ENCODE results near the gene IL1A.

The IL1A gene

GRCh38 chr2:112731479-112731878 is 52.8 kb downstream of the IL1A start:
- no peaks in the 10 kb centered on the region for H3K27me3 ChIP-seq (ENCODE audit: control insufficient read depth, insufficient read depth, low read length)
- no peak overlapping the region for H3K4me3 ChIP-seq (ENCODE audit: low read depth, low read length)
- H3K9ac ChIP-seq (ENCODE audit: low read length): no peak overlapping the region
- H3K9me3 ChIP-seq (ENCODE audit: control insufficient read depth, insufficient read depth, low read depth, low read length): no peaks in the 10 kb centered on the region
- no peak overlapping the region for H3K27ac ChIP-seq (ENCODE audit: low read depth, low read length)
- no peaks in the 10 kb centered on the region for H3K36me3 ChIP-seq (ENCODE audit: control insufficient read depth, insufficient read depth, low read length)
- H3K4me1 ChIP-seq (ENCODE audit: control insufficient read depth, insufficient read depth, low read length): peaks cover under 1% of the 10 kb centered on the region; the same call in 1 of the 2 replicates

GRCh38 chr2:112730791-112731190 is 53.5 kb downstream of the IL1A start:
- no peaks in the 10 kb centered on the region for H3K9me3 ChIP-seq (ENCODE audit: control insufficient read depth, insufficient read depth, low read depth, low read length)
- no peak overlapping the region for H3K9ac ChIP-seq (ENCODE audit: low read length)
- no peaks in the 10 kb centered on the region for H3K36me3 ChIP-seq (ENCODE audit: control insufficient read depth, insufficient read depth, low read length)
- no peaks in the 10 kb centered on the region for H3K27me3 ChIP-seq (ENCODE audit: control insufficient read depth, insufficient read depth, low read length)
- H3K4me3 ChIP-seq (ENCODE audit: low read depth, low read length): no peak overlapping the region
- no peak overlapping the region for H3K27ac ChIP-seq (ENCODE audit: low read depth, low read length)
- H3K4me1 ChIP-seq (ENCODE audit: control insufficient read depth, insufficient read depth, low read length): peaks cover 2% of the 10 kb centered on the region; the same call in 1 of the 2 replicates

DNA sequence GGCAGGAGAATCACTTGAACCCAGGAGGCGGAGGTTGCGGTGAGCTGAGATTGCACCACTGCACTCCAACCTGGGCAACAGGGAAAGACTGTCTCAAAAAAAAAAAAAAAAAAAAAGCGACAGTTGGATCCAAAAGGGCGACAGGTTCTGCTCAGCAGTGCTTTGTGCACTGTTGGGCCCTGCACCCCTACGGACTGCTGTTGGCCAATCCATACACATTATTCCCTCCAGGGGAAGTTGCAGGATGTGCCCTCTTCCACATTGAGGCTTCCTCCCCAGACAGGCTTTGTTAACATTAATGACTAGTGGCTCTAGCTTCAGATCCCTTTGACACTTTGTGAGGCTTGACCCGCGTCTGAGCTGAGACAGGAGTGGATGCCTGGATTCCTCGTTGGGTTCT is 54.1 kb downstream of the IL1A start:
- no peak overlapping the region for H3K9ac ChIP-seq (ENCODE audit: low read length)
- no peaks in the 10 kb centered on the region for H3K36me3 ChIP-seq (ENCODE audit: control insufficient read depth, insufficient read depth, low read length)

GRCh38 chr2:112728378-112729175 is 55.7 kb downstream of the IL1A start:
- Histone ChIP-seq H3K27me3 (ENCODE audit: control insufficient read depth, insufficient read depth, low read length) (no peaks in the 10 kb centered on the region), H3K9me3 (ENCODE audit: control insufficient read depth, insufficient read depth, low read depth, low read length) (no peaks in the 10 kb centered on the region), H3K36me3 (ENCODE audit: control insufficient read depth, insufficient read depth, low read length) (no peaks in the 10 kb centered on the region), H3K4me1 (ENCODE audit: control insufficient read depth, insufficient read depth, low read length) (peaks cover 4% of the 10 kb centered on the region), H3K9ac (ENCODE audit: low read length) (no peak overlapping the region), H3K27ac (ENCODE audit: low read depth, low read length) (no peak overlapping the region), H3K4me3 (ENCODE audit: low read depth, low read length) (no peak overlapping the region)

More for the DNA sequence above, 54.1 kb downstream of the IL1A start:
- no peak overlapping the region for H3K4me3 ChIP-seq (ENCODE audit: low read depth, low read length)
- H3K4me1 ChIP-seq (ENCODE audit: control insufficient read depth, insufficient read depth, low read length): peaks cover 2% of the 10 kb centered on the region; the same call in 1 of the 2 replicates
- H3K9me3 ChIP-seq (ENCODE audit: control insufficient read depth, insufficient read depth, low read depth, low read length): no peaks in the 10 kb centered on the region
- no peak overlapping the region for H3K27ac ChIP-seq (ENCODE audit: low read depth, low read length)
- no peaks in the 10 kb centered on the region for H3K27me3 ChIP-seq (ENCODE audit: control insufficient read depth, insufficient read depth, low read length)

DNA sequence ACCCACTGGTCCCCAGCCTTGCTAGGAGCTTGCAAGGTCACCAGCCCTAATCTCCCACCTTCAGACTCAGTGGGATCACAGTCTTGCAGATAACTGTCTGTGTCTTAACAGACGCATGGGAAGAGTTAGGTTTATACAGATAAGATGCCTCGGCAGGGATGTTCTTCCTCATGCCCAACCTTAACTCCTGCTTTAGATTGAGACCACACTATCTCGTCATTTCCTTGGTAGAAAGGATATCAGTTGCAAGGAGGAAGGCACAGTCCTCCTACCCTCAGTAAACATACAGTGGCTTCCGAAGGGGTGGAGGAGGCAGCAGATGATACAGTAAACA is 56.3 kb downstream of the IL1A start:
- Histone ChIP-seq H3K9ac (ENCODE audit: low read length) (no peak overlapping the region), H3K4me1 (ENCODE audit: control insufficient read depth, insufficient read depth, low read length) (peaks cover 4% of the 10 kb centered on the region), H3K27ac (ENCODE audit: low read depth, low read length) (no peak overlapping the region), H3K27me3 (ENCODE audit: control insufficient read depth, insufficient read depth, low read length) (no peaks in the 10 kb centered on the region), H3K36me3 (ENCODE audit: control insufficient read depth, insufficient read depth, low read length) (no peaks in the 10 kb centered on the region), H3K9me3 (ENCODE audit: control insufficient read depth, insufficient read depth, low read depth, low read length) (no peaks in the 10 kb centered on the region), H3K4me3 (ENCODE audit: low read depth, low read length) (no peak overlapping the region)

DNA sequence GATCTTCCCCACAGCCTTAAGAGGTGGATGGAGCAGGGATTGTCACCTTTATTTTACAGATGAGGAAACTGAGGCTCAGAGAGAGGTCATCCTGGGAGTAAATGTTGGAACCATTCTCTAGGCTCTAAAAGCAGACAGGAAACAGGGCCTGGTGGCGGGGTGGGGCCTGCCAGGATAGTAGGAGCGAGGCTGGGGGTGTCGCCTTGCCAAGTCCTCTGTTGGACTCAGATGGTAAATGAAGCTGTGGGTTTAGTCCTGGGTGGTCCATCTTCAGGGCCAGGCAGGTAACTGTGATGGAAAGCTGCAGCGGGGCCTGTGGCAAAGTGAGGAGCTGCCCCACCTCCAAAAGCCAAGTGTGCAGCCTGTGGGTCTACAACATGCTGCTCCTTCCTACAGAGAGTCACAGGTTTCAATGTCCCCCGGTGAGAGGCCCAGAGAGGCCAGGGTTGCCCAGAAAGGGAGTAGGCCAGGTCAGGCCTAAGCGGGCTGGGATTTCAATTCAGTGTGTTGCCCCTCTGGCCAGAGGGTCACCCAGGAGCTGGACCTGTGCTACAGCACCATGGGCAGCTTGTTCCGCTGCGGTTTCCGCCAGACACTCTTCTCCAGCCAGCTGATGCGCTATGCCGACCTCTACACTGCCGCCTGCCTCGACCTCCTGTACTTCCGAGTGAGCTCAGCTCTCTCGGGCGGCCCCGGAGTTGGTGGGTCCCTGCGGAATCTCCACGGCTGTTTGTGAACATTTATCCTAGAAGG is 56.8 kb downstream of the IL1A start:
- Histone ChIP-seq H3K9me3 (ENCODE audit: control insufficient read depth, insufficient read depth, low read depth, low read length) (no peaks in the 10 kb centered on the region), H3K9ac (ENCODE audit: low read length) (no peak overlapping the region), H3K27me3 (ENCODE audit: control insufficient read depth, insufficient read depth, low read length) (no peaks in the 10 kb centered on the region), H3K27ac (ENCODE audit: low read depth, low read length) (no peak overlapping the region), H3K36me3 (ENCODE audit: control insufficient read depth, insufficient read depth, low read length) (no peaks in the 10 kb centered on the region), H3K4me3 (ENCODE audit: low read depth, low read length) (no peak overlapping the region), H3K4me1 (ENCODE audit: control insufficient read depth, insufficient read depth, low read length) (peaks cover 4% of the 10 kb centered on the region)

DNA sequence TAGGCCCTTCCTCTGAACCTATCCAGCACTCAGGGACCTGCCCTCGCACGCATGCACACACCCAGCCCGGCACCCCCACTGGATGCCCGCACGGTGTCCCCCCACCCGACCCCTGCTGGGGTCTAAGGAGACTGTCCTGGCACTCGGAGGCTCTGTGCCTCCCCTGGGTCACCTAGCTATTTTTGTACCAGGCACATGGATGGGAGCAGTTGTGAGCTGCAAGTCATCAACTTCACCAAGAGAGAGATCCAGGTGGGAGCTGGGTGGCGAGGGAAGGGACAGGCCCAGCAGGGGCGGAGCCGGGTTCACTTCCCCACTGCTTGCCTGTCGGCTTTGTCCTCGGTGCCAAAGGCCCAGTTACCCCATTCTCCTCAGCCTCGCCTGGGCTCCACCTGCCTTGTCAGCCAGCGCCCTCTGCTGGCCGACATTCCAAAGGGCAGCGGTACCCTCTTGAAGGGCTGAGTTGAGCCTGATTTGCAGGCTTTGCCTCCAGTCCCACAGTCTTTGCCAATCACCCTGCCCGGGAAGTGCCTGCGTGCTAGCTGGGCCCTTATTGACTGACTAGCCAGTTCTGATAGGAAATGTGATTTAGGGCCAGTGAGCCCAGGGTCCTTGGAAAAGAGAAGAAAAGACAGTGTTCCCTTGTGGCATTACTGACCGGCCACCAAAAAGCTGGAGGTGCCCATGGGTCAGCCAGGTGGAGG is 57.7 kb downstream of the IL1A start:
- Histone ChIP-seq H3K4me3 (ENCODE audit: low read depth, low read length) (no peak overlapping the region), H3K27me3 (ENCODE audit: control insufficient read depth, insufficient read depth, low read length) (no peaks in the 10 kb centered on the region), H3K36me3 (ENCODE audit: control insufficient read depth, insufficient read depth, low read length) (no peaks in the 10 kb centered on the region), H3K9ac (ENCODE audit: low read length) (no peak overlapping the region), H3K27ac (ENCODE audit: low read depth, low read length) (no peak overlapping the region), H3K9me3 (ENCODE audit: control insufficient read depth, insufficient read depth, low read depth, low read length) (no peaks in the 10 kb centered on the region), H3K4me1 (ENCODE audit: control insufficient read depth, insufficient read depth, low read length) (peaks cover 4% of the 10 kb centered on the region)

DNA sequence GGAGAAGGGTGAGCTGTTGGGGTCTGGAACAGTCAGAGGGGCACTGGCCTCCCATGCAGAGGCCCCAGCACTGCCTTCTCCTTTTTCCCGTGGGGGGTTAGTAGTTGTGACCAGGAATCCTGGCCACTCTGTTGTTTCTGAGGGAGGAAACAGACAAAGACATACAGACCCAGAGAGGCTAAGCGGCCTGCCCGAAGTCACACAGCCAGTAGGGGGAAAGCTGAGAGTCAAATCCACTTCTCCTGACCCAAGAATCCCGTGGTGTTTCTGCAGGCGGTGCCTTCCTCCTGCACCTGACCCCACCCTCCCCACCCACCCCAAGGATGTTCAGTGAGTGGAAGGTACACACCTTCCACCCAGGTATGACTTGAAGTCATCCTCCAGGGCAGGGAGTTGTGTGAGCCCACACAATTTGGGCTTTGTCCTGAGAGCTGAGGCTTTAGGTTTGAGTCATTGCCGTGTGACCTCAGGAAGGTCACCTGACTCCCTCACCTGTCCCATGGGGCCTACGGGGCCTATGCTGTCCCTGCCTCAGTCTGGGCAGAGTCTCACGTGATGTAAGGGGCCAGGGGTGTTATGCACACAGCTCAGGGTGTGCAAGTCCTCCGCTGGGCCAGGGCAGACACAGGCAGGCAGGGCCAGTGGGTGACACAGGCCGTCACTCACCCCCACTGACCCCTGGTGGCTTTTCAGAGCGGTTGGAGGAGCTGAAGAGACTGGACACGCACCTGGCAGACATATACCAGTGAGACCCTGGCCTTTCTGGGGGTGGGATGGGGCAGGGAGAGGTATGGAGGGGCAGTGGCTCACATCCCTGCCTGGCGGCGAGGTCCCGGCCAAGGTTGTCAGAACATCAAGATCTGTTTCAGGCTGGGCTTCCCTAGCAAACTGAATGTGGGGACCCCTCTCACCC is 58.5 kb downstream of the IL1A start:
- Histone ChIP-seq H3K27ac (ENCODE audit: low read depth, low read length) (no peak overlapping the region), H3K4me3 (ENCODE audit: low read depth, low read length) (no peak overlapping the region), H3K36me3 (ENCODE audit: control insufficient read depth, insufficient read depth, low read length) (no peaks in the 10 kb centered on the region), H3K9me3 (ENCODE audit: control insufficient read depth, insufficient read depth, low read depth, low read length) (no peaks in the 10 kb centered on the region), H3K27me3 (ENCODE audit: control insufficient read depth, insufficient read depth, low read length) (no peaks in the 10 kb centered on the region), H3K4me1 (ENCODE audit: control insufficient read depth, insufficient read depth, low read length) (peaks cover 4% of the 10 kb centered on the region), H3K9ac (ENCODE audit: low read length) (no peak overlapping the region)

GRCh38 chr2:112724591-112725525 is 59.4 kb downstream of the IL1A start:
- Histone ChIP-seq H3K4me3 (ENCODE audit: low read depth, low read length) (no peak overlapping the region), H3K27me3 (ENCODE audit: control insufficient read depth, insufficient read depth, low read length) (no peaks in the 10 kb centered on the region), H3K9ac (ENCODE audit: low read length) (no peak overlapping the region), H3K27ac (ENCODE audit: low read depth, low read length) (no peak overlapping the region), H3K4me1 (ENCODE audit: control insufficient read depth, insufficient read depth, low read length) (peaks cover 4% of the 10 kb centered on the region), H3K9me3 (ENCODE audit: control insufficient read depth, insufficient read depth, low read depth, low read length) (no peaks in the 10 kb centered on the region), H3K36me3 (ENCODE audit: control insufficient read depth, insufficient read depth, low read length) (no peaks in the 10 kb centered on the region)

DNA sequence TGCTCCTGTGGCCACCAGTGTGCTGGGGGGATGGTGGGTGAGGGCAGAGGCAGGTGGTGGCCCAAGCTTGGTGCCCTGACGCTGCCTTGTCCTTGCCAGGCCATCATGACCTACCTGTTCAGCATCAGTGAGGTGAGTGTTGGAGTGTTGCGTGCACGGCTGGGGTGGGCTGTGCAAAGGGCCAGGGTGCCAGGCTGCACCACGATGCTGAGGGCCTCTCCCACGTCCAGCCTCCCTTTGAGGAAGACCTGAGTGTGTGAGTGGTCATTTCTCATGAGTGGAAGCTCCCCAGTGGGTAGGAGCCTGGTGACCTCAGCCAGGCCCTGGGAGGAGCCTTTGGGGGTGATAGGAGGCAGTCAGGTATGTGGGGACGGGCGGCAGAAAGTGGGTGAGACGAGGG is 60.3 kb downstream of the IL1A start:
- Histone ChIP-seq H3K4me1 (ENCODE audit: control insufficient read depth, insufficient read depth, low read length) (peaks cover 4% of the 10 kb centered on the region), H3K36me3 (ENCODE audit: control insufficient read depth, insufficient read depth, low read length) (no peaks in the 10 kb centered on the region), H3K27me3 (ENCODE audit: control insufficient read depth, insufficient read depth, low read length) (no peaks in the 10 kb centered on the region), H3K4me3 (ENCODE audit: low read depth, low read length) (no peak overlapping the region), H3K9ac (ENCODE audit: low read length) (no peak overlapping the region), H3K27ac (ENCODE audit: low read depth, low read length) (no peak overlapping the region), H3K9me3 (ENCODE audit: control insufficient read depth, insufficient read depth, low read depth, low read length) (no peaks in the 10 kb centered on the region)

Data from HUES6 (cell line).